H1 (cell line): Measurements from ENCODE around the gene CHD3. TPM values are rescaled to one million over a fixed set of nuclear protein-coding genes. Genes with fewer than 3 reads are reported as not detected.

ENCODE experiments used
- CBX5 ChIP-seq: fragments of 300-800, 300-1000 bp; sonication (generic); IDR thresholded peaks from 2 replicates; pipeline ENCODE4 v1.7.1; 2016; ENCODE audit warnings: antibody characterized with exemption, low read length, low read depth
- polyA plus RNA-seq, 7 experiments: library from polyadenylated mRNA; depleted of rRNA in 3 of 7; stranded (reverse) in 5 of 7; unstranded in 2 of 7; fragments of >200 nt in 5 of 7; fragments of 200-250 nt in 2 of 7; gene quantifications; 1 replicate in 5 of 7; 2 replicates in 1 of 7; 4 replicates in 1 of 7; pipeline versions ENCODE4 v1.2.1 to v1.2.3, GENCODE V29; 2011 to 2013; ENCODE audit warnings: missing spikeins in 2 of 7, mixed read lengths in 2 of 7
- total RNA-seq: library from RNA; stranded (reverse); fragmentation: NEBNext Ultra II Directional; extraction: Animal tissue kit (Norgen Biotek cat#: 25700); gene quantifications from 2 replicates; pipeline ENCODE4 v1.2.1, GENCODE V29; 2021
- TF ChIP-seq, protein P1 (sequence below): fragments of 300-600 bp; sonication (generic); IDR thresholded peaks from 2 replicates; pipeline ENCODE4 v1.7.1; 2012; ENCODE audit warnings: low read length, moderate library complexity, mild to moderate bottlenecking, inconsistent platforms; ENCODE audit not compliant: insufficient replicate concordance

CHD3 gene
- total and polyA plus RNA-seq, 2 of the 8 experiments (the other 6 are each of a cell fraction or from before 2014, with no cell fraction given): 12.3 to 12.9 TPM

DNA sequence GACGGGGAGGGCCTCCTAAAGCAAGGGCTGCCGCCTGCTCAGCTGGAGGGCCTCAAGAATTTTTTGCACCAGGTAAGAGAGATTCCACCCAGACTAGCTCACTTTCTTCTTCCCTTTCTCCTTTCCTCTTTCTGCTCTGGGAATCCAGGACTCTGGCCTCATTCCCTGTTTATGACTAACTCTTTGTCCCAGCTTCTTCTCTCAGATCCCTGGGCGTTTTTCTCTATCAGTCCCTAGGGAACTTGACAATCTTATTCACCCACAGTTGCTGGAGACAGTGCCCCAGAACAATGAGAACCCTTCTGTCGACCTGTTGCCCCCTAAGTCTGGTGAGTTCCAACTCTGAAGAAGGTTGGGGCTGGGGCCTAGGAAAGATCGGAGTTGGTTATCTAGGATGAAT lies 59.1 kb downstream of the CHD3 start (continued):
- TF ChIP-seq, protein P1, sequence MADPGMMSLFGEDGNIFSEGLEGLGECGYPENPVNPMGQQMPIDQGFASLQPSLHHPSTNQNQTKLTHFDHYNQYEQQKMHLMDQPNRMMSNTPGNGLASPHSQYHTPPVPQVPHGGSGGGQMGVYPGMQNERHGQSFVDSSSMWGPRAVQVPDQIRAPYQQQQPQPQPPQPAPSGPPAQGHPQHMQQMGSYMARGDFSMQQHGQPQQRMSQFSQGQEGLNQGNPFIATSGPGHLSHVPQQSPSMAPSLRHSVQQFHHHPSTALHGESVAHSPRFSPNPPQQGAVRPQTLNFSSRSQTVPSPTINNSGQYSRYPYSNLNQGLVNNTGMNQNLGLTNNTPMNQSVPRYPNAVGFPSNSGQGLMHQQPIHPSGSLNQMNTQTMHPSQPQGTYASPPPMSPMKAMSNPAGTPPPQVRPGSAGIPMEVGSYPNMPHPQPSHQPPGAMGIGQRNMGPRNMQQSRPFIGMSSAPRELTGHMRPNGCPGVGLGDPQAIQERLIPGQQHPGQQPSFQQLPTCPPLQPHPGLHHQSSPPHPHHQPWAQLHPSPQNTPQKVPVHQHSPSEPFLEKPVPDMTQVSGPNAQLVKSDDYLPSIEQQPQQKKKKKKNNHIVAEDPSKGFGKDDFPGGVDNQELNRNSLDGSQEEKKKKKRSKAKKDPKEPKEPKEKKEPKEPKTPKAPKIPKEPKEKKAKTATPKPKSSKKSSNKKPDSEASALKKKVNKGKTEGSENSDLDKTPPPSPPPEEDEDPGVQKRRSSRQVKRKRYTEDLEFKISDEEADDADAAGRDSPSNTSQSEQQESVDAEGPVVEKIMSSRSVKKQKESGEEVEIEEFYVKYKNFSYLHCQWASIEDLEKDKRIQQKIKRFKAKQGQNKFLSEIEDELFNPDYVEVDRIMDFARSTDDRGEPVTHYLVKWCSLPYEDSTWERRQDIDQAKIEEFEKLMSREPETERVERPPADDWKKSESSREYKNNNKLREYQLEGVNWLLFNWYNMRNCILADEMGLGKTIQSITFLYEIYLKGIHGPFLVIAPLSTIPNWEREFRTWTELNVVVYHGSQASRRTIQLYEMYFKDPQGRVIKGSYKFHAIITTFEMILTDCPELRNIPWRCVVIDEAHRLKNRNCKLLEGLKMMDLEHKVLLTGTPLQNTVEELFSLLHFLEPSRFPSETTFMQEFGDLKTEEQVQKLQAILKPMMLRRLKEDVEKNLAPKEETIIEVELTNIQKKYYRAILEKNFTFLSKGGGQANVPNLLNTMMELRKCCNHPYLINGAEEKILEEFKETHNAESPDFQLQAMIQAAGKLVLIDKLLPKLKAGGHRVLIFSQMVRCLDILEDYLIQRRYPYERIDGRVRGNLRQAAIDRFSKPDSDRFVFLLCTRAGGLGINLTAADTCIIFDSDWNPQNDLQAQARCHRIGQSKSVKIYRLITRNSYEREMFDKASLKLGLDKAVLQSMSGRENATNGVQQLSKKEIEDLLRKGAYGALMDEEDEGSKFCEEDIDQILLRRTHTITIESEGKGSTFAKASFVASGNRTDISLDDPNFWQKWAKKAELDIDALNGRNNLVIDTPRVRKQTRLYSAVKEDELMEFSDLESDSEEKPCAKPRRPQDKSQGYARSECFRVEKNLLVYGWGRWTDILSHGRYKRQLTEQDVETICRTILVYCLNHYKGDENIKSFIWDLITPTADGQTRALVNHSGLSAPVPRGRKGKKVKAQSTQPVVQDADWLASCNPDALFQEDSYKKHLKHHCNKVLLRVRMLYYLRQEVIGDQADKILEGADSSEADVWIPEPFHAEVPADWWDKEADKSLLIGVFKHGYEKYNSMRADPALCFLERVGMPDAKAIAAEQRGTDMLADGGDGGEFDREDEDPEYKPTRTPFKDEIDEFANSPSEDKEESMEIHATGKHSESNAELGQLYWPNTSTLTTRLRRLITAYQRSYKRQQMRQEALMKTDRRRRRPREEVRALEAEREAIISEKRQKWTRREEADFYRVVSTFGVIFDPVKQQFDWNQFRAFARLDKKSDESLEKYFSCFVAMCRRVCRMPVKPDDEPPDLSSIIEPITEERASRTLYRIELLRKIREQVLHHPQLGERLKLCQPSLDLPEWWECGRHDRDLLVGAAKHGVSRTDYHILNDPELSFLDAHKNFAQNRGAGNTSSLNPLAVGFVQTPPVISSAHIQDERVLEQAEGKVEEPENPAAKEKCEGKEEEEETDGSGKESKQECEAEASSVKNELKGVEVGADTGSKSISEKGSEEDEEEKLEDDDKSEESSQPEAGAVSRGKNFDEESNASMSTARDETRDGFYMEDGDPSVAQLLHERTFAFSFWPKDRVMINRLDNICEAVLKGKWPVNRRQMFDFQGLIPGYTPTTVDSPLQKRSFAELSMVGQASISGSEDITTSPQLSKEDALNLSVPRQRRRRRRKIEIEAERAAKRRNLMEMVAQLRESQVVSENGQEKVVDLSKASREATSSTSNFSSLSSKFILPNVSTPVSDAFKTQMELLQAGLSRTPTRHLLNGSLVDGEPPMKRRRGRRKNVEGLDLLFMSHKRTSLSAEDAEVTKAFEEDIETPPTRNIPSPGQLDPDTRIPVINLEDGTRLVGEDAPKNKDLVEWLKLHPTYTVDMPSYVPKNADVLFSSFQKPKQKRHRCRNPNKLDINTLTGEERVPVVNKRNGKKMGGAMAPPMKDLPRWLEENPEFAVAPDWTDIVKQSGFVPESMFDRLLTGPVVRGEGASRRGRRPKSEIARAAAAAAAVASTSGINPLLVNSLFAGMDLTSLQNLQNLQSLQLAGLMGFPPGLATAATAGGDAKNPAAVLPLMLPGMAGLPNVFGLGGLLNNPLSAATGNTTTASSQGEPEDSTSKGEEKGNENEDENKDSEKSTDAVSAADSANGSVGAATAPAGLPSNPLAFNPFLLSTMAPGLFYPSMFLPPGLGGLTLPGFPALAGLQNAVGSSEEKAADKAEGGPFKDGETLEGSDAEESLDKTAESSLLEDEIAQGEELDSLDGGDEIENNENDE: no peak
- no peak for TF ChIP-seq CBX5
